IPS-NIHi7 (cell line): ENCODE results near the gene TMBIM6.

Experiments
- DNase-seq: peaks from one replicate; pipeline ENCODE4 v3.0.0; 2012; ENCODE audit warnings: mixed read lengths; ENCODE audit errors: extremely low spot score

The TMBIM6 gene

DNA sequence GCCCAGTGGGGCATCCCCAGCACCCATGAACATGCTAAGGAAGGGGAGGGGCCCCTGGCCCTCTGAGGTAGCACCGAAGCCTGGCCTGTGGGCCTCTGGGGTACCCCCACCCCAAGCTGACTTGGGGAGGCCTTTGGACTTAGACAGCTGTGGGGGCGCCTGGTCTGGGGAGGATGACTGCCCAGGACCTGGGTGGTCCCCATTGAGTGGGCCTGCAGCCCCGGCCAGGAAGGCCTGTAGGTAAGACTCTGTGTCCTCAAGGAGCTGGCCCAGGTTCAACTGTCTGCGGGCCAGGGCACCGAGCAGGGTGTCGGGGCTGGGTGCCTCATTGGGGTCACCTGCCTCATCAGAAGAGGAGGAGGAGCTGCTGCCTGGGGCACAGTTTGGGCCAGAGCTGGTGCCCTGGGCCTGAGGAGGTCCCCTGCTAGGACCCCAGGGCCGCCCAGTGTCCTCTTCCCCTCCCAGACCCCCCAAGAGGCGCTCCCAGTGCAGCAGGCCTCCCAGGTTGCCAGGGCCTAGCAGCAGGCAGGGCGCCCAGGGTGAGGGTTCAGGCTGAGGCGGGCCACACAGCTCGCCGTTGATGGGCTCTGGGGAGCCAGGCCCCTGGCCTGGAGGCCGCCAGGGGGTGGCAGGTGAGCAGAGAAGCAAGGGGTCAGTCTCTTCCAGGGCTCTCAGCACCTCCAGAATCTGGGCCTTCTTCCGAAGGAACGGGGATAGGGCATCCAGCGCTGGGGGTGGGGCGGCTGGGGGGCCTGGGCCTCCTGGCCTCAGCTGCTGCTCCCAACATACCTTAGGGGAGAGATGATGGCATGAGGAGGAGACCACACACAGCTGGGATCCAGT, 55.5 kb downstream of the TMBIM6 start:
- DNase-seq = no peak

DNA sequence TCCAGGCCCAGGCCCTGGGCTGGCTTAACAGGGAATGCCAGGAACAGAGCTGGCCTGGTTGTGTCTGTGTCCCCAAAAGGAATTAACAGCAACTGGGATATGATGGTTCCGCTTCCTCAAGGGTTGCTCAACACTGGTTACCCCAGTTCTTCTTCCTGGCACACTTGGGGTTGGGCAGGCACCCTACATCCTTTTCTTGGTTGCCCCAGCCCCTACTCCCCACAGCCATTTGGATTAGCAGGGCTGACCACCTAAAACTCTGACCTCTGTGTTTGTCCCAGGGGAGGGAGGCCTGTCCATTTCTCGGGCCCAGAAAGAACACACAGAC, 56.1 kb downstream of the TMBIM6 start:
- DNase-seq = no peak

DNA sequence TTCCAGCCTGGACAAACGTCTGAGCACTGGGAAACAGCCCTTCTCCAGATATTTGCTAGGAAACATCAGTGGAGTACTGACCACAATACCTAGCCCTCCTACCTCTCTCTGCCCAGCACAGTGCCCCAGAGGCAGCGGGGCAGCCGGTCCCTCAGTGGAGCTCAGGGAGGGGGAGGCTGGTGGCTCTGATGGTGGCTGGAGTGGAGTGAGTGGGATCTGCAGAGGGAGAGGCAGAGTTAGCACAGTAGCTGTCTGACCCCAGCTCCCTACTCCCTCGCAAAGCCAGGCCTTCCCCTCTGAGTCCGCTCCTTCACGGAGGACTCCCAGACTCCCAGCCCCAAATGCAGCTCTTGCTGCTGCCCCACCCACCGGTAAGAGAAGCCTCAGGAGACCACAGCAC, 56.9 kb downstream of the TMBIM6 start:
- no peak for DNase-seq

DNA sequence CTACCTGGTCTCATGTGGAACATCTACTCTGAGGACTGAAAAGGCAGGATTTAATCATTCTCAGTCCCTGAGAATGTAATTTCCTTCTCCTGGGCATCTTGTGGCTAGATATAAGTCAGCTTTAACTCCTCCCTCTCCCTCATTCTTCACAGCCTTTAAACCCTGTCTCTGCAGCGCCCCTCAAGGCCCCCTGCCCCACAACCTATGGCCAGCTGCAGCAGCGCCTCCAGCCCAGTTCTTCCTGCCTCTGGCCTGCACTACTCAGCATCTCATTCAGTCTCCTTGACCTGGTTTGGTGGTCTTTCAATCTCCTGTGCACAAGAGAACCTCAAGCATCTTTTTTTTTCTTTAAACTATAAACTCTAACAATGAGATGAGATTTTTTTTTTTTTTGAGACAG, 57.6 kb downstream of the TMBIM6 start:
- DNase-seq = no peak

DNA sequence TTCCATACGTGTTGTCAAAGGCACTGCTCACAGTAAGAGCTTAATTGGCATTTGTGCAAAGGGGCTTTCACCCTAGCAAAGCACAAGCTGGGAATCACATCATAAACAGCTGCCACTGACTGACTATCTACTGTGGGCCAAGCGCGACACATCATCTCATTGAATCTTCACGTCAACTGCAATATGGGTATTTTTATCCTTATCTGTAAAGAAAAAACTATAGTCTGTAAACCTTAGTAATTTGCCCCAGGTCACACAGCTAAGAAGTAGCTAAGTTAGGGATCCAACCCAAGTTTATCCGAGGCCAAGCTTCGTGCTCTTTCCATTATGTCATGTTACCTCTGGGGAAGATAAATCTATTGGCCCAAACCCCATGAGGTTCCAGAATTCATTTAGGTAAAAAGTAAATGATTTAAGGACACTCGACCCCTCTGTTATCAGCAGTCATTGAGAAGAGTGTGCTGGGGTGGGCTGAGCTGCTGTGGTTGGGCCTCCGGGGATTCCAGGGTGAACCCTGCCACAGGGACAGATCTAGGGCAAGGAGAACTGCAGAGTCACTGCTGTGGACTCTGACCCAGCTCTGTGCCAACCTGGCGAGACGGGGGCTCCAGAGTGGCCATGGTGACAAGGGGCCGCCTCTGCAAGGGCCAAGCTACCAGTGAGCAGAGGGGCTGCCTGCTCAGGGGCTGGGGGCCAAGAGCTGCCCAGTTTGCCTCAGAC, 59.2 kb downstream of the TMBIM6 start:
- no peak for DNase-seq

DNA sequence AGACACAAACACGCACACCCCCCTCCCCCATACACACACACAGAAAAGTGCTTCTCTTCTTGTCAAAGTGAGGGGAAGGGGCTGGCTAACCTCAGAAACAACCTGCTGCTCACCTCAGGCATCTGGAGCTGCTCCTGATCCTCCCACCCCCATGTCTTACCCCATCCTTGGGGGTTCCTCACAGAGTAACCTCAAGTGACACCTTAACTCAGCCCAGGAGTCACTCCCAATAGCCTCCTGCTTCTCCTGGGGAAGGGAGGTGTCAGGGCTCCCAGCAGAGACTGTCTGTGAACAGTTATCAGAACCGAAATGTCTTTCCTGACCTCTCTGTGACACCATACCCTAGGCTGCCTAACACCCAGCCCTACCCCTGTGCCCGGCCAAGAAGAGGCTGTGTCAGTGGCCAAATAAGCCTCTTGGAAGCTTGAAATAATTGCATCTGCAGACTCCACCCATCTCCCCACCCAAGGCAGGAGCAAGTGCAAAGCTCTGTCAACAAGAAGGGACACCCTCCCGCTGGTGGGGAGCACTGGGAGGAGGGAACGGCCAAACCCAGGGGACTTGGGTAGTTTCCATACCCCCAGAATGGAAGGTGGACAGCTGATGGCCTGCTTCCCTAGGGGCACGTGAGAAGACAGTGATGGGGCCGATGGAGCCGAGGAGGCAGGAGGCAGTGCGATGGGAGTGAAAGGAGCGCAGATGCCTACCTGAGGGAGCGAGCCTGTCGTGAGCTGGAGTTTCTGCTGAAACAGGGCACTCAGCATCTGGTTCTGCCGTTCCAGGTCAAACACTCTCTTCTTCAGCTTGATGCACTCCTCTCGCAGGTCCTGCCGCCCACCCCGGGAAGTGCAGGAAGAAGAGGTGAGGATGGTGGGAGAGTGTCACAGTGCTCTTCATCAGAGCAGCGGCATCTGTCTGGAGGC, 60.0 kb downstream of the TMBIM6 start:
- no peak for DNase-seq

DNA sequence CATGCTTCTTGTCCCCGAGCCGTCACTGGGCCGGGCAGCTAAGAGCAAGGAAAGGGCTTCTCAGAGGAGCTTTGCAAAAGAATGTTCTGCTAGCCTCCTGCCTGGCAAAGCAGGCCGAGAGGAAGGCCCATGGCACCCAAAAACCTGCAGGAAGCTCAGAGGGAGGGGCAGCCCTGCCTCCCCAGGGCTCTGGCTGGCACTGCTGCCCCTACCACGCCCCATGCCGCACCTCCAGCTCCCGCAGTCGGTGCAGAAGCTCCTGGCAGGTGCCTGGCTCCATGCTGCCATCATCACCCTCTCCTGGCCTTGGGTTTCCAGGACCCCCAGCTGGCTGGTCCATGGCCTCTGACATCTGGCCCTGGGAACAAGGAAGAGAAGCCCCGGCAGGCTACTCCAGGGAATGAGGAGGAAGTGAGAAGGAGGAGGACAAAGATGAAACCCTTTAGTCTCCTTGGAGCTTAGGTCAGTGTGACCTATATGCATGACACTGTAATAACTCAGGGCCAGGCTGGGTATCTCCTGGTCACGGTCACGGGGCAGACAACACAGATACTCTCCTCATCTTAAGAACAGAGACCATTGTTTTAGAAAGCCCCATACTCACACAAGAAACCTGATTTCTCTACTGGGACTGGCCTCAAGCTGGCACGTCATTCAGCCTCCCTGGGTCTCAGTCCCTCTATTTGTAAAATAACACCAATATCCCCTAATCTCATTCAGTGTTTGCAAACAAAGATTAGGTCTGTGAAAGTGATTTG, 62.5 kb downstream of the TMBIM6 start:
- no peak for DNase-seq

DNA sequence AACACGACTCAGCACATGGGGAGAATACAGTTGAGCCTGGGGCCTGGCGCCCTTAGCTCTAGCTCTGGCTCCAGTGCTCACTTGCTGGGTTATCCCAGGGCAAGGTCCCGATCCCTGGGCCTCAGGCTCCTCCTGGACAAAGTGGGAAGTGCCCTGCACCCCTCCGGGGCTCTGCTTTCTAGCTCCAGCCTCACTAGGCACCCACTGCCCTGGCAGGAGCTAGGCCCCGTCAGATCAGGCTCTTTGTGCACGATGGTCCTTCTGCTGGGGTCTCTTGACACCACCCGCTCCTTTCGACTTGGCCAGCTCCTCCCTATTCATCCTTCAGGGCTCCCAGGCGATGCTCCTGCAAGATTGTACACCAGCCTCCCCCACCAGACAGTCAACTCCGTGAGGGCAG, 63.5 kb downstream of the TMBIM6 start:
- no peak for DNase-seq

DNA sequence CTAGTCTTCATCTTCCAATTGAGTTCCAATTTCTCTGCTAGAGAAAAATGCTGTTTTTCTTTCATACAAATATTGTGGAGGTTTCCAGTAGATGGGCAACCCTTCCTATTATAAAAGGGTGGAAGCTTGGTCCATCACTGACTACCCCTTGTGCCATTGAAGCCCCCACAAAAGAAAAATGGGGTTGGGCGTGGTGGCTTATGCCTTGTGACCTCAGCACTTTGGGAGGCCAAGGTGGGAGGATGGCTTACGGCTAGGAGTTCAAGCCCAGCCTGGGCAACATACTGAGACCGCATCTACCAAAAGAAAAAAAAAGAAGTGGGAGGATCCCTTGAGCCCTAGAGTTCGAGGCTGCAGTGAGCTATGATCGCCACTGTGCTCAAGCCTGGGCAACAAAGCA, 64.1 kb downstream of the TMBIM6 start:
- no peak for DNase-seq

DNA sequence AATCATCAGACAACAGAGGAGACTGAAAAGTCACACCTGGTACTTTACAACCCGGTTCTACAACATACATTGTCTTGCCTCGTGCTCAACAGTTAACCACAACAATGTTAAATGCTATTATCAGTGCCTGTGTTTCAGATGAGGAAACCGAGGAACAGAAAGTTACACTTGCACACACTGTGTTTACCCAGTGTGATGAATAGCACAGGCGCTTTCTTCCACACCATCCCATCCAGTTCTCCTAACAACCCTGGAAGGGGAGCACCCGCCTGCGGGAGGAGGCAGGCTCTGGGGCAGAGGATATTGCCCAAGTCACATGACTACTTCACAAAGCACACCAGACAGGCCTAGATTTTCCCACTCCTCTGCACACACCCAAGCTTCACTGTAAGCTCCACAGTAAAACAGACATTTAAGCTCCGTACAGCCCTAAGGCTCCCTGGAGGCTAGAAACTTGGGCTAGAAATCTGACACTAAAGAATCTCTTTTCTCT, 65.0 kb downstream of the TMBIM6 start:
- DNase-seq = no peak

DNA sequence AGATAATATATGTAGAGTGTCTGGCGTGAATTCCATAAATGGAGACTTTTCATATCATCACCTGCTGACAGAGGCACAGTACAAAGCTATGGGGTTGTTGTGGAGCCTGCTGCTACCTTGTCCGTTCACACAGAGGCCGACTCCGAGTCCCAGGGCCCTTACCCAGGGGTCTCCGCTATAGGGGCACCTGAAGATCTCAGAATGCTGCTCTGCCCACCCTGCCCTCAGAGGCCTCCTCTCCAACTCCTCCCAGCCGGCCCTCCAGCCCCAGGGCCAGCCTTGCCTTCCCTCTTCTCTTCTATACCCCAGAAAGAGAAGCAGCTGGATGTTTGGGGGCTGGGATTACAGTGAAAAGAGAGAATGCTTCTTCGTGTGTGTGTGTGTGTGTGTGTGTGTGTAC, 65.5 kb downstream of the TMBIM6 start:
- no peak for DNase-seq

DNA sequence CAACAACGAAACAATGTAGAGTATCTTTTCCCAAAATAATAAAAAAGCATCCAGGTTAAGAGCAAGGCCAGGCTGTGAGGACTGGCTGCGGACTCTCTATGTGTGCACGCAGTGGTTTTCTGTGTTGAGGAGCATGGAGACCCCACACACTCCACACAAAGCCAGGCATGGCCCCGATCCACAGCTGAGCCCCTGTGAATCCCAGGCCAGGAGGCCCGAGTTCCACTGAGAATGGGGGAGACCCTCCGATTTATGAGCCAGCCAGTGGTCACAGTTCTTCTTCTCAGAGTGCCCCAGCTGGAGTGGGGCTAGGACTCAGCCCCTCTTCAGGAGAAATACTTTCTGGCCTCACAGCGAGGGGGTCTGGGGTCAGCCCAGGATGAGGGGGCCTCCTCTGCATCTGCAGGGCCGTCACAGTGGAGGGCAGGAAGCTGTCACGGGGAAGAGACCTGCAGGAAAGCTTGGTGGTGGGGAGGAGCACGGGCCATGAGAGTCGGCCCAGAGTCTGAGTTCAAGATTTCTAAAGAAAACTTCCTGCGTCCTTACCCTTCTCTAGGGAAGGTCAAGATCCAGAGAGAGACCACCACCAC, 66.7 kb downstream of the TMBIM6 start:
- DNase-seq = no peak

DNA sequence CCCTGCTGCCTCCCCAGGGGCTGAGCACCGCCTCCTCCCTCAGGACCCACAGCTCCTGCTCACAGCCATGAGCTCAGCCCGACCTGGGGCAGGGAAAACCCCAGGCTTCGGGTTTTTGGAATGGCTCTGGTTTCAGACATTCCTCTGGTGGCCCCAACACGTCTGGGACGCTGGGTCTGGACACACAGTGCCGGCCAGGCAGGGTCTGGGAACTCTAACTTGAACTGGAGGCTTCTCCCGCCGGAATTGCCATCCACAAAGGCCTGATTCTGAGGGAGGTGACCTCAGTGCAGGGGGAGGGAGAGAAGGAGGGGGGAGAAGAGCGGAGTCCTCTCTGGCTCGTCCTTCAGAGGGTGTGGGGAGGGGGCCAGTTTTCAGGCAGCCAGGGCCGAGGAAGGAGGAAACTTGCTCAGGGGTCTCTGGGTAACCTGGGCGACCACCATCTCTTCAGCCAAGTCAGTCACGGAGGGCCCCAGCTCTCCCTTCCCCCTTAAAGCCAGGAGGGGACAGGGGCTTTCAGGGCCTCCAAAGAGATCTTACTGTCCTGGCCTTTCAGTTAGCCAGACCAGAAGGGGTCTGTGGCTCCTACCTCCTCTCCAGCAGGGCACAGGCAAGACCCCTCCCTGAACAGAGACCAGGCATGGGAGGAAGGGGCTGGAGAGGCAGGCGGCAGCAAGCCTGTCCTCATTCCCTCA, 67.5 kb downstream of the TMBIM6 start:
- peak; percentile 56 for DNase-seq

DNA sequence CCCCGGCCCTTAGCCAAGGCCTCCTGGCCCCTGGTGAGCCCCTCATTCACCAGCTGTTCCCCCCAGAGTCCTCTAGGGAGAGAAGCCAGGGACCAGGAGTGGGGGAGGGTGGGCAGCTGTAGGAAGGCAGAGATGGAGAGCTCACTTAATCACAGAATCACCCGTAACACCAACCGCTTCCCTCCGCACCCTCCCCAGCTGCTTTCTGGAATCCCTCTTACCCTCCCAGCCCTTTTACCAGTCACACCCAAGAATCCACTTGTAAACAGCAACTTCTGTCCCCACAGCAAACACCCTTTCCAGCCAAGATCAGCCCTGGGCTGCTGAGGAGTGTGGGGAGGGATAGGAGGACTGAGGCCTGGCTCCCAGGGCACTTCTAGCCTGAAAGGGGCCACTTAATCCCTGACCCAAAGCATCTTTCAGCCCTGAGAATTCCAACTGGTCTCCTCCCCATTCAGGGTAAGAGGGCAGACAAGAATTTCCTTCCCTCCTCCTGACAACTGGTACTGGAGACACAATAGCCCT, 68.1 kb downstream of the TMBIM6 start:
- no peak for DNase-seq

DNA sequence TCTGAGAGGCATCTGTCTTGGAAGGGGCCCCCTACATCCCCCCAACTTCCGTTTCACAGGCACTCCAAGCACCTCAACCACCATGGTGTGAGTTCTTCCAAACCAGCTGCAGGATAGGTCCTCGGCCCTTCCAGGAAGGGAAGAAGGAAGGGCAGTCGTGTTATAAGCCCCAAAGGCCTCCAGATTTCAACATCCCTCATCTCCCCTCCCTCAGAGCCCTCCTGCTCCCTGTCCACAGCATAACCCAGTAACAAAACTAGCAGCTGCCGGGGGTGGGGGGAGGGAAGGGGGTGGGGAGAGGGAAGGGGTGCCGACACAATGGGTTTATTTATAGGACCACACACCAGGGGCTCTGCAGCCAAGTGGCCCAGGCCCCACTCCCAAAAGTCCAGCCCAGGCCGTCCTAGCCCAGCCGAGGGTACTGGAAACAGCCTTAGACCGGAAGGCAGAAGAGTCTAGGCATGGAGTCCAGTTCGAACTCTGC, 68.6 kb downstream of the TMBIM6 start:
- DNase-seq = no peak

DNA sequence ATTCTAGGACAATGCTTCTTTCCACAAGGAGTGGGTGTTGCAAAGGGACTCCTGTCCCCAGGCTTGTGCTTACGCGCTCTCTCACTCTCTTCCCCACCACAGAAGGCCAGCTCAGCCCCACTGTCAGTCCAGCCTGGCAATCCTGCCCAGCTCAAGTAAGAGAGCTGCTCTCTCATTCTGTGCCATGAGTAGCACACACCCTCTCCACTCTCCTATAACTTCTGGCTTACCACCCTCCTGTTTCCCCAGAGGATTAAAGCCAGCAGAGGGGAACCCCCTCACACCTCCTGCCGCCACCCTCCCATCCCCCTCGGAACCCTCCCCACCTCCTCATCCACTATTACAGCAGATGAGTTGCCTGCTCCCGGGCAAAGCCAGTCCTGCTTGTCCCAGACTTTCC, 69.8 kb downstream of the TMBIM6 start:
- no peak for DNase-seq

DNA sequence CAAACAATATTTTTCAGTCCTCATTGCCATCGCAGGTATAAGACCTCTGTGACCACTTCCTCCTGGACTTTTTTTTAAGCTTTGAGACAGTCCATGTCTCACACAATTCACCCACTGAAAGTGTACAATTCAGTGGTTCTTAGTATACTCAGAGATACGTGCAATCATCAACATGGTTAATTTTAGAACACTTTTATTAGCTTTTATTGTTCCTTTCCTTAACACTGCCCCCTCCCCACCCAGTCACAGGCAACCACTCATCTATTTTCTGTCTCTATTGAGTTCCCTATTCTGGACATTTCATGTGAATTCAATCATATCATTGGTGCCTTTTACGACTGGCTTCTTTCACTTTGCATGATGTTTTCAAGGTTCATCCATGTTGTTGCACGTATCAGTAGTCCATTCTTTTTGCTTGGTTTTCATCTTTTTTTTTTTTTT, 70.6 kb downstream of the TMBIM6 start:
- DNase-seq = no peak

DNA sequence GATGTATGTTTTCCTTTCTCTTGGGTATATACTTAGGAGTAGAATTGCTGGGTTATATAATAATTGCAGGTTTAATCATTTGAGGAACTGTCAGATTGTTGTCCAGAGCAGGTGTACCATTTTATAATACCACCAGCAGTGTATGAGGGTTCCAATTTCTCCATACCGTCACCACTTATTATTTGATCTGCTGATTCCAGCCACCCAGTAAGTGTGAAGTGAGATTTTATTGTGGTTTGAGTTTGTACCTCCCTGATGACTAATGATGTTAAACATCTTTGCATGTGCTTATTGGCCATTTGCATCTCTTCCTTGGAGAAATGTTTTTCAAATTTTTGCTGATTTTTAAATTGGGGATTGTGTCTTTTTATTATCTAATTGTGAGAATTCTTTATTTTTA, 71.8 kb downstream of the TMBIM6 start:
- DNase-seq = no peak
